H1 (cell line): ENCODE measurements around the gene MELTF. TPM values are rescaled to one million over a fixed set of nuclear protein-coding genes. Genes with fewer than 3 reads are reported as not detected.
A peak's percentile ranks its signal among the peaks of the same experiment; 100 is the strongest.

ENCODE experiments used
- CTCF ChIA-PET: fragments of 300-600 bp; sonication (Branson Sonifier 250); formaldehyde crosslinking; loops from one replicate; lab custom pipeline; 2021; ENCODE audit not compliant: partially characterized antibody; lab: Charles Lee
- POLR2A ChIA-PET: fragments of 300-600 bp; sonication (Branson Sonifier 250); formaldehyde crosslinking; loops from one replicate; lab custom pipeline; 2021; ENCODE audit warnings: inconsistent platforms; ENCODE audit not compliant: partially characterized antibody; lab: Charles Lee
- DNase-seq, 2 experiments: peaks; one replicate each; pipeline versions ENCODE4 v3.0.0 to v3.0.0-alpha.2; 2010 to 2022; ENCODE audit warnings: low spot score in 2 of 2, low read depth in 1 of 2, mixed read lengths in 1 of 2
- FAIRE-seq: peaks from 2 replicates; lab custom pipeline; 2011; peaks lifted over from hg19 to GRCh38; lab: Jason Lieb, UNC
- H2AFZ ChIP-seq: 2 replicates; pipeline ENCODE4 v1.8.1; 2012; ENCODE audit warnings: low read length, inconsistent platforms
- H2AK5ac ChIP-seq: 2 replicates; pipeline ENCODE4 v1.6.1; 2013; ENCODE audit warnings: low read depth, low read length
- H2BK120ac ChIP-seq: replicated peaks from 2 replicates; pipeline ENCODE3; 2013; ENCODE audit warnings: low read depth, low read length, inconsistent platforms
- H2BK12ac ChIP-seq: 2 replicates; pipeline ENCODE4 v1.6.1; 2013; ENCODE audit warnings: low read depth, low read length
- H2BK15ac ChIP-seq: 2 replicates; pipeline ENCODE4 v1.6.1; 2013; ENCODE audit warnings: low read length
- H2BK20ac ChIP-seq: 2 replicates; pipeline ENCODE4 v1.6.1; 2013; ENCODE audit warnings: low read length
- H2BK5ac ChIP-seq: 2 replicates; pipeline ENCODE4 v1.6.1; 2013; ENCODE audit warnings: low read depth, low read length
- H3K14ac ChIP-seq: 2 replicates; pipeline ENCODE4 v1.6.1; 2013; ENCODE audit warnings: inconsistent platforms; ENCODE audit not compliant: insufficient read length
- H3K18ac ChIP-seq: 2 replicates; pipeline ENCODE4 v1.6.1; 2013; ENCODE audit warnings: low read length; ENCODE audit errors: extremely low read depth
- H3K23ac ChIP-seq: 2 replicates; pipeline ENCODE4 v1.6.1; 2013; ENCODE audit warnings: inconsistent platforms; ENCODE audit not compliant: insufficient read length
- H3K23me2 ChIP-seq: 2 replicates; pipeline ENCODE4 v1.6.1; 2013; ENCODE audit warnings: low read depth, low read length
- H3K27ac ChIP-seq: 2 replicates; pipeline ENCODE4 v1.6.1; 2011; ENCODE audit warnings: low read depth, low read length, inconsistent platforms
- H3K27me3 ChIP-seq, 4 experiments: replicated peaks in 1 of 4; 1 replicate in 1 of 4; 2 replicates in 3 of 4; pipeline versions ENCODE4 v1.6.1 to v1.8.1; 2011 to 2013; ENCODE audit warnings: low read length in 3 of 4, mild to moderate bottlenecking in 3 of 4, inconsistent platforms in 2 of 4, mixed read lengths in 2 of 4, moderate library complexity in 1 of 4; ENCODE audit not compliant: control insufficient read depth in 3 of 4, insufficient read depth in 3 of 4; ENCODE audit errors: extremely low read depth in 1 of 4
- H3K36me3 ChIP-seq, 4 experiments: 2 replicates each; pipeline versions ENCODE4 v1.6.1 to v1.8.1; 2011 to 2013; ENCODE audit warnings: mild to moderate bottlenecking in 4 of 4, low read length in 3 of 4, moderate library complexity in 2 of 4, control low read depth in 1 of 4, inconsistent platforms in 1 of 4; ENCODE audit not compliant: insufficient read depth in 4 of 4, control insufficient read depth in 2 of 4
- H3K4ac ChIP-seq: replicated peaks from 2 replicates; pipeline ENCODE3; 2013; ENCODE audit warnings: low read length, low read depth, mixed read lengths, inconsistent platforms; ENCODE audit not compliant: insufficient read length
- H3K4me1 ChIP-seq, 4 experiments: replicated peaks in 1 of 4; 1 replicate in 1 of 4; 2 replicates in 3 of 4; pipeline versions ENCODE4 v1.6.1 to v1.8.1; 2011 to 2013; ENCODE audit warnings: low read length in 3 of 4, inconsistent platforms in 2 of 4, mixed read lengths in 1 of 4; ENCODE audit not compliant: insufficient read depth in 4 of 4, control insufficient read depth in 3 of 4
- H3K4me2 ChIP-seq, 2 experiments: 2 replicates each; pipeline versions ENCODE4 v1.6.1 to v1.8.1; 2011 to 2013; ENCODE audit warnings: low read depth in 2 of 2, low read length in 2 of 2, control low read depth in 1 of 2, inconsistent platforms in 1 of 2, mild to moderate bottlenecking in 1 of 2; ENCODE audit not compliant: insufficient read depth in 1 of 2
- H3K4me3 ChIP-seq, 4 experiments: fragments of 200-600, 300-600 bp in 1 of 4; sonication (generic), shearing (Covaris generic), sonication (Bioruptor Twin) in 1 of 4; 2 replicates each; pipeline versions ENCODE4 v1.5.1 to v1.8.1; 2011 to 2016; ENCODE audit warnings: low read length in 4 of 4, low read depth in 3 of 4, control low read depth in 2 of 4, inconsistent platforms in 2 of 4, mild to moderate bottlenecking in 2 of 4, mixed read lengths in 1 of 4, moderate library complexity in 1 of 4; ENCODE audit not compliant: insufficient read depth in 2 of 4; ENCODE audit errors: extremely low read depth in 1 of 4
- H3K56ac ChIP-seq: replicated peaks from 2 replicates; pipeline ENCODE3; 2013; ENCODE audit warnings: low read depth, mild to moderate bottlenecking, mixed read lengths, low read length, inconsistent platforms; ENCODE audit not compliant: insufficient read length
- H3K79me1 ChIP-seq: 2 replicates; pipeline ENCODE4 v1.6.1; 2013; ENCODE audit warnings: low read depth, low read length, control low read depth
- H3K79me2 ChIP-seq, 2 experiments: 2 replicates each; pipeline versions ENCODE4 v1.6.1 to v1.8.1; 2012 to 2013; ENCODE audit warnings: low read length in 2 of 2, mild to moderate bottlenecking in 2 of 2, inconsistent platforms in 1 of 2; ENCODE audit not compliant: insufficient read depth in 2 of 2, control insufficient read depth in 1 of 2
- H3K9ac ChIP-seq, 4 experiments: replicated peaks in 1 of 4; 1 replicate in 1 of 4; 2 replicates in 3 of 4; pipeline versions ENCODE4 v1.6.1 to v1.8.1; 2011 to 2013; ENCODE audit warnings: low read depth in 3 of 4, low read length in 3 of 4, control low read depth in 2 of 4, mild to moderate bottlenecking in 2 of 4, moderate library complexity in 2 of 4, inconsistent platforms in 1 of 4; ENCODE audit errors: extremely low read depth in 1 of 4
- H3K9me3 ChIP-seq, 2 experiments: 2 replicates each; pipeline versions ENCODE4 v1.6.1 to v1.8.1; 2012 to 2013; ENCODE audit warnings: mild to moderate bottlenecking in 2 of 2, moderate library complexity in 2 of 2, control low read depth in 1 of 2, inconsistent platforms in 1 of 2, low read depth in 1 of 2, low read length in 1 of 2, mixed read lengths in 1 of 2; ENCODE audit not compliant: insufficient read depth in 2 of 2
- H4K20me1 ChIP-seq, 2 experiments: replicated peaks in 1 of 2; 2 replicates each; pipeline versions ENCODE3 to v1.8.1; 2011 to 2013; ENCODE audit warnings: inconsistent platforms in 2 of 2, low read length in 2 of 2, mild to moderate bottlenecking in 1 of 2; ENCODE audit not compliant: insufficient read depth in 2 of 2, control insufficient read depth in 1 of 2
- H4K5ac ChIP-seq: 2 replicates; pipeline ENCODE4 v1.6.1; 2013; ENCODE audit warnings: low read length, low read depth, mixed read lengths, inconsistent platforms; ENCODE audit not compliant: insufficient read length
- H4K8ac ChIP-seq: 2 replicates; pipeline ENCODE4 v1.8.0; 2013; ENCODE audit warnings: mild to moderate bottlenecking, moderate library complexity, low read length, inconsistent platforms; ENCODE audit not compliant: insufficient read depth; ENCODE audit errors: extremely low read depth
- H4K91ac ChIP-seq: replicated peaks from 2 replicates; pipeline ENCODE3; 2013; ENCODE audit warnings: low read length, mixed read lengths, inconsistent platforms; ENCODE audit not compliant: insufficient read length
- CREB1 ChIP-seq: IDR thresholded peaks from 2 replicates; pipeline ENCODE4 v1.6.1; 2012; ENCODE audit warnings: inconsistent platforms
- CTBP2 ChIP-seq: IDR thresholded peaks from 2 replicates; pipeline ENCODE4 v1.7.0; 2011; ENCODE audit warnings: borderline replicate concordance, mild to moderate bottlenecking, moderate library complexity, mixed read lengths, low read length; ENCODE audit not compliant: insufficient read depth, insufficient read length
- E2F6 ChIP-seq: IDR thresholded peaks from 2 replicates; pipeline ENCODE4 v1.6.1; 2012; ENCODE audit warnings: inconsistent platforms
- EGR1 ChIP-seq: IDR thresholded peaks from 2 replicates; pipeline ENCODE4 v1.6.1; 2011; ENCODE audit warnings: low read depth, low read length, borderline replicate concordance
- EZH2 ChIP-seq: fragments of 200-600 bp; sonication (generic); IDR thresholded peaks from 2 replicates; pipeline ENCODE4 v1.7.1; 2012; ENCODE audit warnings: low read depth, mild to moderate bottlenecking, moderate library complexity, low read length, inconsistent platforms; ENCODE audit not compliant: severe bottlenecking
- HDAC2 ChIP-seq, 2 experiments: fragments of 300-600 bp in 1 of 2; sonication (generic) in 1 of 2; IDR thresholded peaks; 2 replicates each; pipeline ENCODE4 v1.6.1; 2011 to 2012; ENCODE audit warnings: low read depth in 2 of 2, low read length in 2 of 2, mild to moderate bottlenecking in 2 of 2, moderate library complexity in 2 of 2, borderline replicate concordance in 1 of 2, inconsistent platforms in 1 of 2
- JUN ChIP-seq: IDR thresholded peaks from 2 replicates; pipeline ENCODE4 v1.6.1; 2011; ENCODE audit warnings: low read depth, mild to moderate bottlenecking, improper control_type of control experiment, low read length
- JUND ChIP-seq: IDR thresholded peaks from 2 replicates; pipeline ENCODE4 v1.6.1; 2011; ENCODE audit warnings: mild to moderate bottlenecking, improper control_type of control experiment, low read length
- POLR2A ChIP-seq, 2 experiments: IDR thresholded peaks; 1 replicate in 1 of 2; 2 replicates in 1 of 2; pipeline ENCODE4 v1.6.1; 2011; ENCODE audit warnings: low read depth in 2 of 2, low read length in 2 of 2, mild to moderate bottlenecking in 2 of 2; ENCODE audit errors: control extremely low read depth in 1 of 2
- SIRT6 ChIP-seq: IDR thresholded peaks from one replicate; pipeline ENCODE4 v1.7.1; 2012; ENCODE audit warnings: low read length, inconsistent platforms
- SP1 ChIP-seq: IDR thresholded peaks from 2 replicates; pipeline ENCODE4 v1.6.1; 2011; ENCODE audit warnings: low read depth, low read length
- SP4 ChIP-seq: IDR thresholded peaks from 2 replicates; pipeline ENCODE4 v1.6.1; 2012; ENCODE audit warnings: low read length, inconsistent platforms
- TAF7 ChIP-seq: optimal IDR thresholded peaks from 2 replicates; pipeline ENCODE3; 2011; ENCODE audit warnings: low read depth, mild to moderate bottlenecking, inconsistent platforms, low read length, moderate library complexity, borderline replicate concordance
- TBP ChIP-seq: IDR thresholded peaks from 2 replicates; pipeline ENCODE4 v1.6.1; 2011; ENCODE audit warnings: low read depth, low read length, improper control_type of control experiment
- YY1 ChIP-seq: IDR thresholded peaks from 2 replicates; pipeline ENCODE4 v1.6.1; 2011; ENCODE audit warnings: low read depth, mild to moderate bottlenecking, low read length
- WGBS, 2 experiments: shearing (Covaris generic) in 1 of 2; methylation state at CpG; one replicate each; pipeline versions ENCODE4 v1.1.6 to v1.1.7; 2013 to 2015; ENCODE audit warnings: low lambda C conversion rate in 2 of 2, mixed read lengths in 2 of 2, inconsistent platforms in 1 of 2, low coverage in 1 of 2, missing lambda C conversion rate in 1 of 2; ENCODE audit not compliant: insufficient replicate concordance in 2 of 2, insufficient coverage in 1 of 2, insufficient read length in 1 of 2; ENCODE audit errors: extremely low coverage in 1 of 2, missing lambda C conversion rate in 1 of 2; 5-methylcytosine and 5-hydroxymethylcytosine counted together
- polyA plus RNA-seq, 7 experiments: library from polyadenylated mRNA; depleted of rRNA in 3 of 7; stranded (reverse) in 5 of 7; unstranded in 2 of 7; fragments of >200 nt in 5 of 7; fragments of 200-250 nt in 2 of 7; gene quantifications; 1 replicate in 5 of 7; 2 replicates in 1 of 7; 4 replicates in 1 of 7; pipeline versions ENCODE4 v1.2.1 to v1.2.3, GENCODE V29; 2011 to 2013; ENCODE audit warnings: missing spikeins in 2 of 7, mixed read lengths in 2 of 7
- total RNA-seq: library from RNA; stranded (reverse); fragmentation: NEBNext Ultra II Directional; extraction: Animal tissue kit (Norgen Biotek cat#: 25700); gene quantifications from 2 replicates; pipeline ENCODE4 v1.2.1, GENCODE V29; 2021

MELTF gene
- total and polyA plus RNA-seq, 2 of the 8 experiments (the other 6 are each of a cell fraction or from before 2014, with no cell fraction given), result 1.7 to 3.5 TPM

- no peaks in the 10 kb centered on the region for H3K27me3 ChIP-seq
- no peaks in the 10 kb centered on the region for H3K79me2 ChIP-seq
- CTCF ChIA-PET, result interaction anchor here (1.2 to 1.4 kb wide), 3 partner anchors 9 to 17 kb away, joined by 3 to 6 read pairs (median 4); no protein-coding TSS in a partner anchor
- peaks cover 0 to 4% of the 10 kb centered on the region in 2 experiments for H4K20me1 ChIP-seq
- H4K5ac ChIP-seq, result no peak overlapping the region
- 88% methylated on average over 19 of the region's 19 CpGs; no CpG with 5 or more reads in 1 of the 2 experiments for WGBS, 2 experiments
- H2BK20ac ChIP-seq, result no peak overlapping the region
- peak overlapping the region; percentile 100 for H2AK5ac ChIP-seq
- FAIRE-seq (no peak), DNase-seq (no peak)
- no peak overlapping the region for H4K91ac ChIP-seq
- peak overlapping the region; percentile 88 for H2BK5ac ChIP-seq
- POLR2A ChIA-PET, result no interaction called here
- no peak overlapping the region for H3K4me2 ChIP-seq
- no peaks in the 10 kb centered on the region for H3K36me3 ChIP-seq
- peaks cover 5% of the 10 kb centered on the region; the same call in 1 of the 2 replicates for H3K23me2 ChIP-seq
- H3K79me1 ChIP-seq, result no peaks in the 10 kb centered on the region
- H3K4me3 ChIP-seq, result no peak overlapping the region
- H3K9ac ChIP-seq, result no peak overlapping the region
- H2BK15ac ChIP-seq, result no peak overlapping the region
- H3K56ac ChIP-seq, result no peak overlapping the region
- no peak overlapping the region for H3K4ac ChIP-seq
- peaks cover 0 to 6% (median 2%) of the 10 kb centered on the region in 4 experiments; a peak in 3 of 7 replicates for H3K4me1 ChIP-seq
- H2BK120ac ChIP-seq, result no peak overlapping the region
- H2BK12ac ChIP-seq, result peak overlapping the region; percentile 68; the same call in 1 of the 2 replicates
- H4K8ac ChIP-seq, result no peak overlapping the region
- no peak overlapping the region for H3K27ac ChIP-seq
- H3K14ac ChIP-seq, result no peak overlapping the region
- H3K18ac ChIP-seq, result no peak overlapping the region
- H3K23ac ChIP-seq, result no peak overlapping the region
- H2AFZ ChIP-seq, result no peak overlapping the region
- no peaks in the 10 kb centered on the region for H3K9me3 ChIP-seq
- TF ChIP-seq TBP (no peak), CTBP2 (no peak), SIRT6 (no peak), CREB1 (no peak), SP4 (no peak), YY1 (no peak), E2F6 (no peak), POLR2A (IDR thresholded peaks at IDR 0.05; ENCODE audit: control extremely low read depth in 1 of 2, low read depth in 2 of 2, low read length in 2 of 2) (no peak), HDAC2 (IDR thresholded peaks at IDR 0.05; ENCODE audit: borderline replicate concordance in 1 of 2, low read depth in 2 of 2, low read length in 2 of 2) (no peak), JUND (no peak), JUN (no peak), TAF7 (no peak), EGR1 (no peak), EZH2 (no peak), SP1 (no peak)
Measured at GRCh38 chr3:196995027-196995426, 34.6 kb downstream of the MELTF start.
